H7 (cell line): ENCODE data around the gene ABHD8. TPM values are rescaled to one million over a fixed set of nuclear protein-coding genes. Genes with fewer than 3 reads are reported as not detected.

Source experiments
- DNase-seq: peaks from one replicate; pipeline ENCODE4 v3.0.0; 2012
- H3K27me3 ChIP-seq: 2 replicates; pipeline ENCODE4 v1.6.0; 2011; ENCODE audit warnings: mild to moderate bottlenecking, low read length; ENCODE audit not compliant: control insufficient read depth, insufficient read depth
- H3K36me3 ChIP-seq: replicated peaks from 2 replicates; pipeline ENCODE4 v1.5.1; 2011; ENCODE audit warnings: low read length; ENCODE audit not compliant: control insufficient read depth, insufficient read depth
- H3K4me3 ChIP-seq: 2 replicates; pipeline ENCODE4 v1.5.1; 2011; ENCODE audit warnings: low read depth, mild to moderate bottlenecking, control low read depth, low read length, moderate library complexity; ENCODE audit not compliant: insufficient read depth
- total RNA-seq: library from RNA; depleted of rRNA; stranded (reverse); fragments of >200 nt; shearing (Covaris generic); gene quantifications from 2 replicates; pipeline ENCODE4 v1.2.3, GENCODE V29; 2014

Gene ABHD8
- total RNA-seq, 1 experiment from 2014 or later: 15.1 TPM

DNA sequence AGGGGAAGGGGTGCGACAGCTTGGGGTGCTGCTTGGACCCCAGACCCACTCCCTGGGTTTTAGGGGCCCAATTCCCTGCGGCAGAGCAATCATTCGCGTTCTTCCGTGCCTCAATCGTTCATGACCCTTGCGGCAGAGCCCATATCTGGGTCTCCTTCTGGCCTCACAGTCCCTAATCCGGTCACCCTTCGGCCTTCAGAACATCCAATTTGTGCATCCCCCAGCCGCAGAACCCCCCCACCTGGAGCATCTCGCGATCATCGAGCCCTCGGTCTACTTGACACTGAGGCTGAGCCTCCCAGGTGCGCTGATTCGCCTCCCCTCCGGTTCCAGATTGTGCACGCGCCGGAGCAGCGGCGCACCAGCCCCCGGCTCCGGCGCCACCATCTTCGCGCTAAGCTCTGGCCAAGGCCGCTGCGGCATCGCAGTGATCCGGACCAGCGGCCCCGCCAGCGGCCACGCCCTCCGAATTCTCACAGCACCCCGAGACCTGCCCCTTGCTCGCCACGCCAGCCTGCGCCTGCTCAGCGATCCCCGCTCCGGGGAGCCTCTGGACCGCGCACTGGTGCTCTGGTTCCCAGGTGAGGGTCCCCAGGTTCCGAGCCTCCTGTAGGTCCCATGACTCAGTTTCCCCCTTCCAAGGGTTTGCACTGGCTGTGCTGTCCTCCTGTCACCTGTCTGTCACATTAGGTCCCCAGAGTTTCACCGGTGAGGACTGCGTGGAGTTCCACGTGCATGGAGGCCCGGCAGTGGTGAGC is 34.6 kb upstream of the ABHD8 start:
- Histone ChIP-seq H3K4me3 (peak overlapping the region; percentile 93), H3K36me3 (peaks cover 4% of the 10 kb centered on the region), H3K27me3 (no peaks in the 10 kb centered on the region)
- peak; percentile 84 for DNase-seq

DNA sequence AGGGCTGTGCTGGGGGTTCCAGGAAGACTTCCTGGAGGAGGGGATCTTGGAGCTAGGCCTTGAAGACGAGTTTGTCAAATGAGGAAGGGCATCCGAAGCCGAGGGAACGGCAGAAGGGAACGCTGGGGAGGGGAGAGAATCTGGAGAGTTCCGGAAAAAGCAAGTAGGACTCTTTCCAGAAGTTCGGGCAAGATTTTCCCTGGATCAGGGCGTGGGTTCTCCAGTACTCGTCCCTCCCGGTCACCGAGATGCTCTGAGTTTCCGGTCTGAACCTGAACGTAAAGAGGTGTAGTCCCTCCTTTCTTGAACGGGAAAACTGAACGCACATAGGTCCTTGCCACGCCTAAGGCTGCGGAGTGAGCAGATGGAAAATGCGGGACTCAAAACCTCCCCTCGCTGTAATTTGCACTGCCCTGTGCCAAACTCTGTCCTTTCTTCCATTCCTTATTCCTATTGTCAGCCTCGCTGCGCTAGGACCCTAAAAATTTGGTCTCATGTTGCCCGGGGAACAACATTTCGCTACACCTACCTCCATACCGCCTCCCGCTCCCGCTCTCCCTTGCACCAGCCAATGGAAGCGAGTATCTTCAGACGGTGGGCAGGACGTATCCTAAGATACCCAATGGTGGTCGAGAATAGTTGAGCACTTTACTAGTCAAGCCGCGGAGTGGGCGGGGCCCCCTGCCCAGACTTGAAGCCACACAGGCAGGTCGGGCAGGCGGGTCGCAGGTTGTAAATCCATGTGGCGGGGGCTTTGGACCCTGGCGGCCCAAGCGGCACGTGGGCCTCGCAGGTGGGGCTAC is 33.8 kb upstream of the ABHD8 start, which contains the start of gene GTPBP3:
Gene GTPBP3, plus strand, starts transcription at position 682 of the 803 bp plus-strand sequence. Its CDS starts 59 bp downstream, at position 741.
- DNase-seq: peak; percentile 96
- Histone ChIP-seq H3K4me3 (peak within 1 kb of the TSS; percentile 93), H3K27me3 (no peaks in the 10 kb centered on the region), H3K36me3 (peaks cover 4% of the 10 kb centered on the region)

DNA sequence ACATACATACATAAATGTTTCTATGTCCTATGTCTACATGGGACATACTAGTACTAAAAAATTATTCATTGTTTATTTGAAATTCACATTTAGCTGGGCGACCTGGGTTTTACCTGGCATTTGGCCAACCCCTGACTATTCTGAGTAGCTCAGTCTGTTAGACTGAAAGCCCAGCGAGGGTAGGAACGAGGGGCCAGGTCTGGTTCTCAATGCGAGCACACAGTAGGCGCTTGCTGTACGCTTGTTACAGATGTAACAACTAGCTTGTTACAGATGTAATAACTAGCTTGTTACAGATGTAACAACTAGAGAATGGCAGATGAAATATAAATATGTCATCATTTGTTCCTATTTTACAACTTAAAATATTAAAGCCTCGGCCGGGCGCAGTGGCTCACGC is 32.4 kb upstream of the ABHD8 start:
- no peak for DNase-seq
- no peaks in the 10 kb centered on the region; the same call in 1 of the 2 replicates for H3K36me3 ChIP-seq
- no peak overlapping the region for H3K4me3 ChIP-seq
- H3K27me3 ChIP-seq: no peaks in the 10 kb centered on the region; the same call in 1 of the 2 replicates

DNA sequence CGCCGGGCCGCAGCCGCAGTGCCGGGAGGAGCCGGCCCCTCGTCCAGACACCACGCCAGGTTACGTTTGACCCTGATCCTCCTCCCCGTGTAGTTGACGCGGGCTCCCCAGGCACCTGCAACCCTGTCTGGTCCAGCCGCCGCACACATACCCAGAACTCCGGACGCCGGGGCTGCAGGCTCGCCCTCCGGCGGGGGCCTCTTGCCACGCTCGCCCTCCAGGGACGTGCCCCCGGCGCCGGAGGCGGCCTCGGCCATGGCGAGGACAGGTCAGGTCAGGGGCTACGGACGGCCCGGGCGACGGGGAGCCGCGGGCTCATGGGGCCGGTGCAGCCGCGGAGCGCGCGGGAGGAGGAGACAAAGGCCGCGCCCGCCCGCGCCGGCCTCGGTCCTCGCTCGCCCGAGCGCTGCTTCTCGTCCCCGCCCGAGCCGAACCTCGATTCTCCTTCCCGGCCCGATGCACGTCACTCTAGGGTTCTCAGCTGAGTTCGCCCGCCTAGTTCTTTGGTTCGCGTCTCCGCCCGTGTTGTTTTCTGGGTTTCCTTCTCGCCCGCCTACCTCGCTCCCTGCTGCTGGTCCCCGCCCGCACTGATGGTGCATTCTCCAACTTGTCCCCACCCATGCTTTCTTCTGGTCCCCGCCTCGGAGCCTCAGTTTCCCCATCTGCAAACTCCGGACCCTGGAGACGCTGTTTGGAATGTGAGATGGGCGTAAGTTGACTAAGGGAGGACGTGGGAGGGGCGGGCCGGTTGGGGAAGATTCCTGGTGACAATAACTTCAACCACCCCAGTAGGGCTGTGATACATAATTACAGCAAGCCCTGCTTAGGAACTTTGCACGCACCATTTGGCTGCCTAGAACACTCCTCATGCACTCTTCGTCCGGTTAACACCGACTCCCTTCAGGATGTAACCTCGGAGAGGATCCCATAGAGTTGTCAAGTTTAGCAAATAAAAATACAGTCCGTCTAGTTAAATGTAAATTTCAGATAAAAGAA is 31.5 kb upstream of the ABHD8 start, which contains the start of gene ANO8:
Gene ANO8, minus strand, starts transcription at position 442 of the 996 bp plus-strand sequence. Its CDS starts 185 bp downstream, at position 257.
- no peaks in the 10 kb centered on the region; the same call in 1 of the 2 replicates for H3K36me3 ChIP-seq
- peak; percentile 95 for DNase-seq
- H3K4me3 ChIP-seq: peak within 1 kb of the TSS; percentile 80
- peaks cover 3% of the 10 kb centered on the region; the same call in 1 of the 2 replicates for H3K27me3 ChIP-seq

DNA sequence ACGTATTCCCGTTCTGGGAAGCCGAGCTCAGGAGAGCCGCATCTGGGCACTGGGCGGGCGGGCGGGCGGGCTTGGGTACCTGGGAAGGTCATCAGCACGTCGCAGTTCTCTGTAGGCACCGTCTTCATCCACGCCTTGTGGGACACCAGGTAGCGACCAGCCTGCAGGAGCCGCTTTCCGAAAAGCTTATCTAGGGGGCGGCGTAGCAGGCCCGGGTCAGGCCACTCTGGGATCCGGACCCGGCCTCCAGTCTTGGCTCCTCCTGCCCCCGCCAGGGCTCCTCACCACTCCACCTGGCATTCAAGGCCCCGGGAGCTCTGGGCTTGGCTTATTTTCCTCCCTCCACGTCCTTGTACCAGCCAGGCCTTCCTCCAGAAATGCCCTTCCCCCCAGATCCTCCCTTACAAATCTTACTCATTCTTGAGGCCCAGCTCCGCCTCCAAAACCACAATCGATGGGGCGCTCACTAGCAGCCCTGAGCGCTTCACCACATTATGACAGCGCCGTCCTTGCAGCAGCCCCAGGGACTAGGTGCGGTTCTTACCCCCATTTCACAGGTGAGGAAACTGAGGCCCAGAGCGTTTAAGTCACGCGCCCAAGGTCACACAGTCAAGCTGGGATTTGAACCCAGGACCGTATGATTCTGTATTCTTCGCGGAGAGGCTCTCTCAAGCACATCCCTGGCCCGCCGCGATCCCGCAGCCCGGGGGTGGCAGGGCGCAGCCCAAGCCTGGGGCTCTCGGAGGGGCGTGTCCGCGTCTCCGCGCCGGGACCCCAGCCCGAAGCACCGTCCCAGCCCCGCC is 30.6 kb upstream of the ABHD8 start:
- H3K27me3 ChIP-seq: peaks cover 12% of the 10 kb centered on the region
- H3K36me3 ChIP-seq: no peaks in the 10 kb centered on the region; the same call in 1 of the 2 replicates
- DNase-seq: peak; percentile 89
- H3K4me3 ChIP-seq: peak overlapping the region; percentile 80

DNA sequence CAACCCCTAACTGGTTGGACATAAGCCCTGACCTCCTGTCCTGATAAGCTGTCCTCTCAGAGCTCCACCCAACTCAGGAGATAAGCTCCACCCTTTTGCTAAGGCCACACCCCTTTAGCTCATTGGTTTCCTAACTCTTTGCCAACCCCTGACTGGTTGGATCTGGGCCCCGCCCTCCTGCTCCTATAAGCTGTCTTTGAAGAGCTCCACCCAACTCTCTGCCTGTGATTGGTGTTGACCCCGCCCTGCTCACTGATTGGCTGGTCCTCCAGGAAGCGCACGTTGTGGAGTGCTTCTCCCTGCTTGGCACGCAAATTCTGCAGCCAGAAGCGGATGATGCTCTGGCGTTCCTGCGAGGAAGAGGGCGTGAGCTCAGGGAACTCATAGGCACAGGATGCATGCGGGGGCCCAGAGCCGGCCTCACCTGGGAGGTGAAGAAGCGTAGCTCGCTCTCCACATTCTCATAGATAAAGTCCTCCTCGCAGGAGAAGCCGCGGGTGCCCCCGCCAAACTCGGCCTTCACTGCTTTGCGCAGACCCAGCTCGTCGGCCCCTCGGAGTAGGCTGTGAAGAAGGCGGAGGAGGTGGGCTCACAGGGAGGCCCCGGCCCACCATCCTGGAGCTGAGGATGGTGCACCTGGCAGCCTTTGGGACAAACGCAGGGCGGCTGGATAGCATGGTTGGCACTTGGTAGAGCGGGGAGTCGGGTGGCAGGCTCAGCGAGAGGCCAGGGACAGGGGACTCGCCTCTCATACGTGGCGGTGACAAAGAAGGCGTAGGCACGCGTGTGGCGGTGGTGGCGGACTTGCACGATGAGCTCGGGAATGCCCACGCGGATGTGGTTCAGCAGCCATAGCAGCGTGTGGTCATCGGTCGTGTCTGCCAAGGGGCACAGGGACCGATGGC is 29.7 kb upstream of the ABHD8 start:
- Histone ChIP-seq H3K36me3 (no peaks in the 10 kb centered on the region), H3K27me3 (peaks cover 13% of the 10 kb centered on the region), H3K4me3 (no peak overlapping the region)
- peak; percentile 92 for DNase-seq

DNA sequence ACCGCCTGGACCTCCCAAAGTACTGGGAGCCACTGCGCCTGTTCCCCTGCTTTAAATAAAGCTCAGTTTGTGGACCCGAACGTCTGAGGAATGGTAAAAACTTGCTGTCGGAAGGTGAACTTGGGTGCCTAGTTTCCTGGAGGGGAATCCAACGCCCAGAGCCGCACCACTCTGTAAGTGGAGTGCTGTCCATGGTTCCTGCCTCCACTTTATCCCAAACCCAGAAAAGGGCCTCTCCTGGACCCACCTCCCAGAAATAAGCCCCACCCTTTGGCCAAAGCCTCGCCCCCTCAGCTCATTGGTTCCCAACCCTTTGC is 29.1 kb upstream of the ABHD8 start:
- Histone ChIP-seq H3K4me3 (no peak overlapping the region), H3K27me3 (peaks cover 13% of the 10 kb centered on the region), H3K36me3 (no peaks in the 10 kb centered on the region)
- DNase-seq: no peak

DNA sequence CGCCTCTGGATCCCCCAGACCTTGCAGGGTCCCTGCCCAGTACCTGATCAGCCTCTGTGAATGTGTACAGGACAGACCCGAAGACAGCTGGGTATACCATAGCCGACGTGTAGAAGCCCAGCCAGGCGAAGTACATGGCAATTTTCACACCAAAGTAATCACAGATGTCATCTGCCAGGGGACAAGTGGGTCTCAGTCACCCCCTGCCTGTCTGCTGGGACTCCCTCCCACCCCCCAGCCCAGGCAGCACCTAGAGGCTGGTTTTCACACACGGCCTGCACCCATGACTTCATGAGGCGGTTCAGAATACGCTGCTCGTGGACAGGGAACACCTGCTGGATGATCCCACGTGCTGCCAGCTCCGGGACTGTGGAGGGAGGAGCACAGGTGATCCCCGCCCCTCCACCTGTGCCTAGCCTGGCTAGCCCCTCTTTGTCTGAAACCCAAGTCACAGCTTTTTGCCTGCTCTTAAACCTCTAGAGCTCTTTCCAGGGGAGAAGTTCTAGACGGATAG is 27.9 kb upstream of the ABHD8 start:
- H3K36me3 ChIP-seq: no peaks in the 10 kb centered on the region; the same call in 1 of the 2 replicates
- H3K27me3 ChIP-seq: peaks cover 13% of the 10 kb centered on the region
- no peak overlapping the region for H3K4me3 ChIP-seq
- no peak for DNase-seq

DNA sequence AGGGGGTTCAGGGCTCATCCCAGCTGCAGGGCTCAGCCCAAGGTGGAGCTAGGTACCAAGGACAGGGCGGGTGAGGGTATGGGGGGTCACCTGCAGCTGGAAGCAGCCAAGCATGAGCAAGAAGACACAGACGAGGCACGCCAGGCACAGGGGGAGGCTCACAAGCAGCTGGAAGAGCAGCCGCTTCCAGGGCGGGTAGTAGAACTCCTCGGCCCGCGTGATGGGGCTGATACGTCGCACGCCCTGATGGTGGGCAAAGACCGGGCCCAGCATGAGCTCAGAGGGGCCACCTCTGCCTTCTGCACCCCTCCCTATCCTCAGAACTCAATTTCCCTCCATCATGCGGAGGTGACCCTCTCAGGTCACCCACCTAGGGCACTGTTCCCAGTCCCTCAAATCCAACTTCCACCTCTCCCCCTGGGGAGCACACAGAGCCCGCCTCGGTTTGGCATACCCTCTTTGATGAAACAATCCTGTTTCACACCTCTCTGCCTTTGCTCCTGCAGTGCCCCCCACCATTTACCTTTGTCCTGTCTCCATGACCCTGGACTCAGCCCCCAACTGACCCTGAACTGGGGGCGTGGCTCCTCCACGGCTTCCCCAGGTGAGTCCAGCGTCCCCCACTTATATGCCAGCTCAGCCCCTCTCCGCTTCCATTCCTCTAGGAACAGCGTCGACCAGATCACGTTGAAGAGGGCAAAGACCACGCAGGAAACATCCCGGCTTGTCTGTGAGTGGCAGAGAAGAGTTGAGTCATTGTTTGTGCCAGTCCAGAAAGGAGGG is 27.2 kb upstream of the ABHD8 start:
- H3K4me3 ChIP-seq: no peak overlapping the region
- no peak for DNase-seq
- no peaks in the 10 kb centered on the region; the same call in 1 of the 2 replicates for H3K36me3 ChIP-seq
- peaks cover 13% of the 10 kb centered on the region for H3K27me3 ChIP-seq

DNA sequence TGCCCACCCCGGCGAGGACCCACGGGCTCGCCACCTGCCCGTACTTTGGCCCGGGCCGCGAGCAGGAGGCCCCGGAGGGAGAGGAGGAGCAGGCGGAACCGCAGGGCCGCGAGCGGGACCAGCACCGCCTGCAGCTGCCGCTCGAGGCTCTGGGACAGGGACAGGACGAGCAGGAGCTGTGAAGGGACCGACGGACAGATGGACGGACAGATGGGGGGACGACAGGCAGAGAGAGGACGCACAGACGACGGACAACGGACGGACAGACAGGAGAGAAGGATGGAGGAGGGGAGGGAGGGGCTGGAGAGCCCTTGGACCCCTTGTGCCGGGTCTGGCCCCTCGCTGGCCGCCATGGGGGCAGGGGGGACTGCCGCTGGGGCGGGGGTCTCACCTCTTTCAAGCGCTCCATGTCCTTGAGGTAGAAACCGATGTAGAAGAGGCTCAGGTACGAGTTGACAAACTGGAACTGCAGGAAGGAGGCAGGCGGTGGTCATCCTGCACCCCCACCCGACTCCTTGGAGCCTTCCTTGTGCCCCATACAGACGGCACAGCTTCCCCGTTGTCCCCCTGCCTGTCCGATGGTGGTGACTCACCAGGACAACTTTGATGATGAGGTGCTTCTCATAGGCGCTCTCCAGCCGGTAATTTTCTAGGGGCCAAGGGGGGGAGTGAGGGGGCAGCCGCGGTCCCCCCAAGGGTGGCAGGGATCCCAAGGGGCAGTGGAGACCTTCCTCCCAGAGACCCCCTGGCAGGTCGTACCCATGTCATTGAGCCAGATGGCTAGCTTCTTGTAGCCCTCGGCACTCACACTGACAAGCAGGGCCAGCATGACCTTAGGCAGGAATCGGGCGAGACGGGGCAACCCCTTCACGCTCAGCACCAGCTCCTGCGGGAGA is 26.4 kb upstream of the ABHD8 start:
- H3K4me3 ChIP-seq: no peak overlapping the region
- no peak for DNase-seq
- H3K27me3 ChIP-seq: peaks cover 13% of the 10 kb centered on the region
- H3K36me3 ChIP-seq: no peaks in the 10 kb centered on the region; the same call in 1 of the 2 replicates
